Measurements from ENCODE around the gene SCG3.

DNA sequence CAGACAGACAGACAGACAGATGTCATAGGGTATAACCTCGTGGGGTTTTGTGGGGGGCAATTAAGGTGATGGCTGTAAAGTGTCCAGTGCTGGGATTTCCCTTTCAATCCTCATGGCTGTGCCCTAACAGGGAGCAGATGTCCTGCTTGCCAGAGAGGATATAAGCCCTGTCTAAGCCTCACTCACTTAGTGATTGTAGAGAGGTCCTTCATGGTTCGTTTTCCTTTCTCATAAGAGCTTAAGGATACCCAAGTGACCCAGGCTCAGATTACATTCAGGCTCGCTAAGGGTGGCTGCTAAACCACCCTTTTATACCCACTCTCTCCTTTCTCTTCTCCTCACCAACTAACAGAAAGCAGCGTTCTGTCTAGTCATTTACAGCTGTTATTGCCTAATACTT is 36.9 kb downstream of the SCG3 start:
- TF ChIP-seq POLR2AphosphoS5 (IDR thresholded peaks at IDR 0.05; ENCODE audit: low read depth, low read length) (no peak), ELF1 (IDR thresholded peaks at IDR 0.05) (no peak), RFX5 (IDR thresholded peaks at IDR 0.05; ENCODE audit: low read length) (no peak)
- TF ChIP-seq, protein P1, sequence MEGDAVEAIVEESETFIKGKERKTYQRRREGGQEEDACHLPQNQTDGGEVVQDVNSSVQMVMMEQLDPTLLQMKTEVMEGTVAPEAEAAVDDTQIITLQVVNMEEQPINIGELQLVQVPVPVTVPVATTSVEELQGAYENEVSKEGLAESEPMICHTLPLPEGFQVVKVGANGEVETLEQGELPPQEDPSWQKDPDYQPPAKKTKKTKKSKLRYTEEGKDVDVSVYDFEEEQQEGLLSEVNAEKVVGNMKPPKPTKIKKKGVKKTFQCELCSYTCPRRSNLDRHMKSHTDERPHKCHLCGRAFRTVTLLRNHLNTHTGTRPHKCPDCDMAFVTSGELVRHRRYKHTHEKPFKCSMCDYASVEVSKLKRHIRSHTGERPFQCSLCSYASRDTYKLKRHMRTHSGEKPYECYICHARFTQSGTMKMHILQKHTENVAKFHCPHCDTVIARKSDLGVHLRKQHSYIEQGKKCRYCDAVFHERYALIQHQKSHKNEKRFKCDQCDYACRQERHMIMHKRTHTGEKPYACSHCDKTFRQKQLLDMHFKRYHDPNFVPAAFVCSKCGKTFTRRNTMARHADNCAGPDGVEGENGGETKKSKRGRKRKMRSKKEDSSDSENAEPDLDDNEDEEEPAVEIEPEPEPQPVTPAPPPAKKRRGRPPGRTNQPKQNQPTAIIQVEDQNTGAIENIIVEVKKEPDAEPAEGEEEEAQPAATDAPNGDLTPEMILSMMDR (IDR thresholded peaks at IDR 0.05) = no peak
